IMR-90 (cell line): ENCODE measurements around the gene ARHGEF7. TPM values are rescaled to one million over a fixed set of nuclear protein-coding genes. Genes with fewer than 3 reads are reported as not detected.

Experiments used
- ATAC-seq: fragments of 200-7000 bp; cut with Tn5 transposase; 2 replicates; pipeline ENCODE4 v1.9.1; 2020; ENCODE audit warnings: low read depth, mild to moderate bottlenecking, moderate library complexity
- BruUV-seq: library from RNA; stranded (reverse); fragments of 400-500 nt; replicated peaks from 2 replicates; lab custom pipeline; 2021; lab: Mats Ljungman, UMichigan
- CTCF ChIA-PET: fragments of 300-600 bp; formaldehyde crosslinking; extraction: SDS; loops from one replicate; lab custom pipeline; 2021; ENCODE audit warnings: antibody characterized with exemption; lab: Yijun Ruan, JAX
- POLR2A ChIA-PET: fragments of 300-600 bp; sonication (Branson Sonifier 250); formaldehyde crosslinking; loops from one replicate; lab custom pipeline; 2022; ENCODE audit warnings: antibody characterized with exemption; ENCODE audit not compliant: unreplicated experiment; lab: Charles Lee
- DNase-seq: peaks from one replicate; pipeline ENCODE4 v3.0.0; 2013
- H2AFZ ChIP-seq: replicated peaks from 2 replicates; pipeline ENCODE3; 2013; ENCODE audit warnings: low read length, mild to moderate bottlenecking; ENCODE audit not compliant: poor library complexity
- H2AK5ac ChIP-seq: 2 replicates; pipeline ENCODE4 v1.6.1; 2013; ENCODE audit warnings: low read depth, low read length, inconsistent platforms
- H2AK9ac ChIP-seq: replicated peaks from 2 replicates; pipeline ENCODE3; 2013; ENCODE audit warnings: mild to moderate bottlenecking, low read depth, low read length, moderate library complexity; ENCODE audit not compliant: poor library complexity
- H2BK120ac ChIP-seq: 2 replicates; pipeline ENCODE4 v1.6.1; 2013; ENCODE audit warnings: low read depth, low read length, inconsistent platforms
- H2BK15ac ChIP-seq: 3 replicates; pipeline ENCODE4 v1.6.1; 2013; ENCODE audit warnings: low read depth, low read length, inconsistent platforms
- H2BK20ac ChIP-seq: 2 replicates; pipeline ENCODE4 v1.6.1; 2013; ENCODE audit warnings: low read depth, mild to moderate bottlenecking, inconsistent platforms, low read length, moderate library complexity
- H2BK5ac ChIP-seq: 2 replicates; pipeline ENCODE4 v1.6.1; 2013; ENCODE audit warnings: mild to moderate bottlenecking, low read depth, low read length, inconsistent platforms; ENCODE audit not compliant: poor library complexity, severe bottlenecking
- H3K14ac ChIP-seq: replicated peaks from 2 replicates; pipeline ENCODE4 v1.6.1; 2013; ENCODE audit warnings: low read depth, low read length, inconsistent platforms
- H3K18ac ChIP-seq: 2 replicates; pipeline ENCODE4 v1.6.1; 2013; ENCODE audit warnings: low read depth, low read length, control low read depth
- H3K23ac ChIP-seq: 2 replicates; pipeline ENCODE4 v1.6.1; 2013; ENCODE audit warnings: low read depth, low read length, inconsistent platforms
- H3K27ac ChIP-seq: 2 replicates; pipeline ENCODE4 v1.5.1; 2013; ENCODE audit warnings: mild to moderate bottlenecking, control low read depth, low read length; ENCODE audit not compliant: insufficient read depth
- H3K27me3 ChIP-seq: 2 replicates; pipeline ENCODE4 v1.6.1; 2013; ENCODE audit warnings: low read length; ENCODE audit not compliant: control insufficient read depth, insufficient read depth
- H3K36me3 ChIP-seq: 2 replicates; pipeline ENCODE4 v1.6.1; 2013; ENCODE audit warnings: low read length, mixed read lengths; ENCODE audit not compliant: control insufficient read depth, insufficient read depth
- H3K4ac ChIP-seq: 2 replicates; pipeline ENCODE4 v1.6.1; 2013; ENCODE audit warnings: low read depth, low read length, inconsistent platforms
- H3K4me1 ChIP-seq: 2 replicates; pipeline ENCODE4 v1.6.1; 2013; ENCODE audit warnings: low read length, mixed read lengths; ENCODE audit not compliant: control insufficient read depth, insufficient read depth
- H3K4me2 ChIP-seq: 2 replicates; pipeline ENCODE4 v1.6.1; 2013; ENCODE audit warnings: low read depth, mild to moderate bottlenecking, control low read depth, low read length, moderate library complexity
- H3K4me3 ChIP-seq: 2 replicates; pipeline ENCODE4 v1.5.1; 2013; ENCODE audit warnings: low read depth, mild to moderate bottlenecking, control low read depth, low read length, moderate library complexity; ENCODE audit not compliant: insufficient read depth
- H3K56ac ChIP-seq: 2 replicates; pipeline ENCODE4 v1.6.1; 2013; ENCODE audit warnings: low read length, inconsistent platforms; ENCODE audit not compliant: insufficient read depth; ENCODE audit errors: extremely low read depth
- H3K79me1 ChIP-seq, 2 experiments: 2 replicates each; pipeline ENCODE4 v1.6.1; 2013; ENCODE audit warnings: low read length in 2 of 2, inconsistent platforms in 1 of 2, low read depth in 1 of 2
- H3K9ac ChIP-seq: 2 replicates; pipeline ENCODE4 v1.6.1; 2013; ENCODE audit warnings: low read depth, low read length, control low read depth
- H3K9me1 ChIP-seq: 2 replicates; pipeline ENCODE4 v1.6.1; 2013; ENCODE audit warnings: low read length, inconsistent platforms; ENCODE audit not compliant: insufficient read depth
- H3K9me3 ChIP-seq: 2 replicates; pipeline ENCODE4 v1.6.1; 2013; ENCODE audit warnings: low read length; ENCODE audit not compliant: control insufficient read depth, insufficient read depth
- H4K20me1 ChIP-seq: 2 replicates; pipeline ENCODE4 v1.6.1; 2013; ENCODE audit warnings: low read length, inconsistent platforms; ENCODE audit not compliant: insufficient read depth
- H4K5ac ChIP-seq: 2 replicates; pipeline ENCODE4 v1.6.1; 2013; ENCODE audit warnings: mild to moderate bottlenecking, low read depth, low read length, control low read depth
- H4K8ac ChIP-seq, 2 experiments: 2 replicates each; pipeline ENCODE4 v1.6.1; 2013; ENCODE audit warnings: low read depth in 2 of 2, low read length in 2 of 2, control low read depth in 1 of 2, inconsistent platforms in 1 of 2
- H4K91ac ChIP-seq: 2 replicates; pipeline ENCODE4 v1.6.1; 2013; ENCODE audit warnings: low read depth, low read length, inconsistent platforms; ENCODE audit not compliant: insufficient read depth
- BHLHE40 ChIP-seq: fragments of 150-350 bp; IDR thresholded peaks from 2 replicates; pipeline ENCODE4 v1.6.1; 2016; ENCODE audit warnings: mild to moderate bottlenecking, low read depth, low read length
- CEBPB ChIP-seq: IDR thresholded peaks from 2 replicates; pipeline ENCODE4 v1.6.1; 2012; ENCODE audit warnings: low read depth, low read length, improper control_type of control experiment
- FOS ChIP-seq: fragments of 150-350 bp; IDR thresholded peaks from 2 replicates; pipeline ENCODE4 v1.6.1; 2016; ENCODE audit warnings: low read depth, low read length
- MXI1 ChIP-seq: IDR thresholded peaks from 2 replicates; pipeline ENCODE4 v1.6.1; 2012; ENCODE audit warnings: low read depth, mild to moderate bottlenecking, low read length, moderate library complexity, borderline replicate concordance
- NFE2L2 ChIP-seq: fragments of 150-350 bp; IDR thresholded peaks from 2 replicates; pipeline ENCODE4 v1.6.1; 2016; ENCODE audit warnings: low read depth, mild to moderate bottlenecking, low read length
- POLR2A ChIP-seq: IDR thresholded peaks from 2 replicates; pipeline ENCODE4 v1.6.1; 2012; ENCODE audit warnings: mild to moderate bottlenecking, low read depth, low read length
- RCOR1 ChIP-seq: IDR thresholded peaks from 2 replicates; pipeline ENCODE4 v1.6.1; 2012; ENCODE audit warnings: mild to moderate bottlenecking, low read length, improper control_type of control experiment; ENCODE audit not compliant: insufficient replicate concordance
- RFX5 ChIP-seq: IDR thresholded peaks from 2 replicates; pipeline ENCODE4 v1.8.0; 2012; ENCODE audit warnings: low read depth, mild to moderate bottlenecking, low read length, moderate library complexity
- SMC3 ChIP-seq: fragments of 150-350 bp; IDR thresholded peaks from 2 replicates; pipeline ENCODE4 v1.6.1; 2016; ENCODE audit warnings: low read depth, mild to moderate bottlenecking, antibody characterized with exemption, low read length, moderate library complexity
- WGBS, 2 experiments: methylation state at CpG; one replicate each; pipeline versions ENCODE4 v1.1.5 to v1.1.7; 2013; ENCODE audit warnings: missing lambda C conversion rate in 2 of 2; ENCODE audit not compliant: insufficient read length in 1 of 2; ENCODE audit errors: extremely low coverage in 2 of 2; 5-methylcytosine and 5-hydroxymethylcytosine counted together
- dilution Hi-C: fragments of 300-500 bp; cut with HindIII; formaldehyde crosslinking; loops from one replicate; pipeline ENCODE4 v1.14.3; 2018; ENCODE audit warnings: low sequenced_read_pairs; ENCODE audit not compliant: unreplicated experiment
- in situ Hi-C: fragments of 300-500 bp; cut with MboI; formaldehyde crosslinking; loops from 3 replicates; pipeline ENCODE4 v1.14.3; 2019; ENCODE audit warnings: low sequenced_read_pairs, inconsistent platforms, mixed read lengths
- intact Hi-C: fragments of 100-400 bp; cut with micrococcal nuclease; formaldehyde crosslinking; loops from 2 replicates; pipeline ENCODE4 v1.10.0; 2022
- polyA plus RNA-seq, 3 experiments: library from polyadenylated mRNA; depleted of rRNA; stranded (reverse); fragments of >200 nt; gene quantifications; 2 replicates each; pipeline ENCODE4 v1.2.3, GENCODE V29; 2012; ENCODE audit warnings: low replicate concordance in 1 of 3
- total RNA-seq: library from RNA; depleted of rRNA; stranded (reverse); fragments of >200 nt; gene quantifications from 2 replicates; pipeline ENCODE4 v1.2.3, GENCODE V29; 2012
- TF ChIP-seq, protein P1 (sequence below): fragments of 150-350 bp; IDR thresholded peaks from 2 replicates; pipeline ENCODE4 v1.6.1; 2016; ENCODE audit warnings: low read depth, mild to moderate bottlenecking, low read length, moderate library complexity, borderline replicate concordance
- TF ChIP-seq, protein P2 (sequence below): conservative IDR thresholded peaks from 2 replicates; pipeline ENCODE4 v1.5.1; 2012; ENCODE audit warnings: mild to moderate bottlenecking, low read depth, low read length, improper control_type of control experiment

ARHGEF7 gene
- total and polyA plus RNA-seq, 2 of the 4 experiments (the other 2 are of a cell fraction) = 32.9 to 59.0 TPM

DNA sequence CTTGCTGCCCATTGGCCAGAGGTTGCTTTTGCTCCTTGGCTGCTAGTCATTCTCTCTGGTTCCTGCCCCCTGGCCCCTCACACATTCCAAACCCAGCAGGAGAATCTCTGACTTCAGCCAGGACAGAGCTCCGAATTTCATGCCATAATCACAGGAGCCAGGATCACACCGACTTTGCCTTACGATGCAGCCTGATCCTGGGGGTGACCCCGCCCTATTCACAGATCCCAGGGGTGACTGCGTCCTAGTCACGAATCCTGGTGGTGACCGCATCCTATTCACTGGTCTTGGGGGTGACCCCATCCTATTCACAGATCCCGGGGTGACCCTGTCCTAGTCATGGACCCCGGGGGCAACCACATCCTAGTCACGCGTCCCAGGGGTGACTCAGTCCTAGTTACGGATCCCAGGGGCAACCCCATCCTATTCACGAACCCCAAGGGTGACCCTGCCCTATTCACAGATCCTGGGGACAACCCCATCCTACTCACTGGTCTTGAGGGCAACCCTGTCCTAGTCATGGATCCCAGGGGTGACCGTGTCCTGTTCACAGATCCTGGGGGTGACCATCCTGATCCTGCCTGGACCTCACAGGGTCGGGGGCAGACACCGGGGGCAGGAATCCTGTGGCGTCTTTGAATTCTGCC, 198.0 kb downstream of the ARHGEF7 start:
- Histone ChIP-seq H4K5ac (no peak overlapping the region), H2BK120ac (no peak overlapping the region), H3K4ac (no peak overlapping the region), H3K9me3 (peaks cover 11% of the 10 kb centered on the region), H3K14ac (no peak overlapping the region), H2BK5ac (no peak overlapping the region), H3K27ac (no peak overlapping the region), H3K56ac (no peak overlapping the region), H4K91ac (no peak overlapping the region), H3K4me2 (no peak overlapping the region), H3K4me1 (peaks cover 4% of the 10 kb centered on the region; the same call in 1 of the 2 replicates), H4K8ac (no peak overlapping the region), H3K79me1 (peaks cover 14 to 23% of the 10 kb centered on the region in 2 experiments), H2AK5ac (no peak overlapping the region), H2BK20ac (no peak overlapping the region), H3K18ac (no peak overlapping the region), H2BK15ac (no peak overlapping the region), H3K4me3 (no peak overlapping the region), H3K9ac (no peak overlapping the region), H2AK9ac (no peak overlapping the region), H3K23ac (no peak overlapping the region), H4K20me1 (no peaks in the 10 kb centered on the region), H3K9me1 (no peaks in the 10 kb centered on the region), H3K27me3 (no peaks in the 10 kb centered on the region), H2AFZ (no peak overlapping the region), H3K36me3 (peaks cover 7% of the 10 kb centered on the region; the same call in 1 of the 2 replicates)
- POLR2A ChIA-PET = no interaction called here
- intact Hi-C loops = no loop called here
- CTCF ChIA-PET = no interaction called here
- dilution Hi-C loops = no loop called here
- DNase-seq (no peak), ATAC-seq (no peak)
- 93% methylated on average over 7 of the region's 17 CpGs; no CpG with 5 or more reads in 1 of the 2 experiments for WGBS, 2 experiments
- BruUV-seq = no TSS peak
- TF ChIP-seq FOS = no peak
- TF ChIP-seq NFE2L2 = no peak
- TF ChIP-seq RCOR1 = no peak
- no peak for TF ChIP-seq CEBPB
- TF ChIP-seq POLR2A = no peak
- TF ChIP-seq, protein P1, sequence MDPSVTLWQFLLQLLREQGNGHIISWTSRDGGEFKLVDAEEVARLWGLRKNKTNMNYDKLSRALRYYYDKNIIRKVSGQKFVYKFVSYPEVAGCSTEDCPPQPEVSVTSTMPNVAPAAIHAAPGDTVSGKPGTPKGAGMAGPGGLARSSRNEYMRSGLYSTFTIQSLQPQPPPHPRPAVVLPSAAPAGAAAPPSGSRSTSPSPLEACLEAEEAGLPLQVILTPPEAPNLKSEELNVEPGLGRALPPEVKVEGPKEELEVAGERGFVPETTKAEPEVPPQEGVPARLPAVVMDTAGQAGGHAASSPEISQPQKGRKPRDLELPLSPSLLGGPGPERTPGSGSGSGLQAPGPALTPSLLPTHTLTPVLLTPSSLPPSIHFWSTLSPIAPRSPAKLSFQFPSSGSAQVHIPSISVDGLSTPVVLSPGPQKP = no peak
- TF ChIP-seq, protein P2, sequence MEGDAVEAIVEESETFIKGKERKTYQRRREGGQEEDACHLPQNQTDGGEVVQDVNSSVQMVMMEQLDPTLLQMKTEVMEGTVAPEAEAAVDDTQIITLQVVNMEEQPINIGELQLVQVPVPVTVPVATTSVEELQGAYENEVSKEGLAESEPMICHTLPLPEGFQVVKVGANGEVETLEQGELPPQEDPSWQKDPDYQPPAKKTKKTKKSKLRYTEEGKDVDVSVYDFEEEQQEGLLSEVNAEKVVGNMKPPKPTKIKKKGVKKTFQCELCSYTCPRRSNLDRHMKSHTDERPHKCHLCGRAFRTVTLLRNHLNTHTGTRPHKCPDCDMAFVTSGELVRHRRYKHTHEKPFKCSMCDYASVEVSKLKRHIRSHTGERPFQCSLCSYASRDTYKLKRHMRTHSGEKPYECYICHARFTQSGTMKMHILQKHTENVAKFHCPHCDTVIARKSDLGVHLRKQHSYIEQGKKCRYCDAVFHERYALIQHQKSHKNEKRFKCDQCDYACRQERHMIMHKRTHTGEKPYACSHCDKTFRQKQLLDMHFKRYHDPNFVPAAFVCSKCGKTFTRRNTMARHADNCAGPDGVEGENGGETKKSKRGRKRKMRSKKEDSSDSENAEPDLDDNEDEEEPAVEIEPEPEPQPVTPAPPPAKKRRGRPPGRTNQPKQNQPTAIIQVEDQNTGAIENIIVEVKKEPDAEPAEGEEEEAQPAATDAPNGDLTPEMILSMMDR = no peak
- TF ChIP-seq BHLHE40 = no peak
- no peak for TF ChIP-seq SMC3
- no peak for TF ChIP-seq RFX5
- TF ChIP-seq MXI1 = no peak
- in situ Hi-C loops = no loop called here
